Activated CD8-positive, alpha-beta memory T cell treated with anti-CD3 and anti-CD28 coated beads for 48 hours (primary cell): ENCODE data around the gene SEL1L2.
A peak's percentile ranks its signal among the peaks of the same experiment; 100 is the strongest.
"Not testable (repeated sequence)": the region's sequence is repeated elsewhere in the genome, so short reads cannot be mapped to it uniquely, and the experiment has no call there.

Experiments
- DNase-seq, 3 experiments: peaks; one replicate each; pipeline ENCODE4 v3.0.0-alpha.2; 2020; ENCODE audit warnings: low read depth in 2 of 3, low spot score in 2 of 3

Gene SEL1L2

GRCh38 chr20:13990465-13990864, at the start of gene SEL1L2:
SEL1L2 (minus strand) TSS chr20:13990614; CDS start chr20:13990534, 80 bp downstream.
- no peak for DNase-seq

- no peak for DNase-seq
Observed at GRCh38 chr20:14036567-14036966, 46.2 kb upstream of the SEL1L2 start.

- no peak for DNase-seq
Observed at GRCh38 chr20:14033310-14033709, 42.9 kb upstream of the SEL1L2 start.

- DNase-seq: no peak
Observed at GRCh38 chr20:14030991-14031390, 40.6 kb upstream of the SEL1L2 start.

GRCh38 chr20:14012671-14013070, 22.3 kb upstream of the SEL1L2 start:
- no peak for DNase-seq

- no peak for DNase-seq
Observed at GRCh38 chr20:14009208-14009607, 18.8 kb upstream of the SEL1L2 start.

- no peak for DNase-seq
Observed at GRCh38 chr20:14005996-14006395, 15.6 kb upstream of the SEL1L2 start.

GRCh38 chr20:14000917-14001316, 10.5 kb upstream of the SEL1L2 start:
- no peak for DNase-seq

- DNase-seq: no peak
Observed at GRCh38 chr20:13996265-13996664, 5.9 kb upstream of the SEL1L2 start.

GRCh38 chr20:13995841-13996240, 5.4 kb upstream of the SEL1L2 start:
- no peak for DNase-seq

GRCh38 chr20:13995086-13995665, 4.8 kb upstream of the SEL1L2 start, which contains the start of gene MACROD2:
MACROD2 (plus strand) TSS chr20:13995516.
- peak; percentile 1 to 15 (median 6) for DNase-seq

GRCh38 chr20:13991955-13992354, 1.5 kb upstream of the SEL1L2 start:
- DNase-seq: not testable (repeated sequence)

- DNase-seq: no peak
Observed at GRCh38 chr20:13991311-13991710, 897 bp upstream of the SEL1L2 start.

- DNase-seq: no peak
Observed at GRCh38 chr20:13984211-13984610, 6.2 kb downstream of the SEL1L2 start.

GRCh38 chr20:13960525-13960924, 29.9 kb downstream of the SEL1L2 start:
- no peak for DNase-seq

- no peak for DNase-seq
Observed at GRCh38 chr20:13960119-13960518, 30.3 kb downstream of the SEL1L2 start.

- DNase-seq: no peak
Observed at GRCh38 chr20:13953227-13953626, 37.2 kb downstream of the SEL1L2 start.

- DNase-seq: no peak
Observed at GRCh38 chr20:13947719-13948118, 42.7 kb downstream of the SEL1L2 start.

GRCh38 chr20:13941031-13941430, 49.4 kb downstream of the SEL1L2 start:
- DNase-seq: no peak

- no peak for DNase-seq
Observed at GRCh38 chr20:13936781-13937576, 53.4 kb downstream of the SEL1L2 start.

- DNase-seq: no peak
Observed at GRCh38 chr20:13934992-13935894, 55.2 kb downstream of the SEL1L2 start.

GRCh38 chr20:13930281-13930680, 60.1 kb downstream of the SEL1L2 start:
- DNase-seq: no peak
